WTC11 (cell line): ENCODE data around the gene NUDT14. TPM values are rescaled to one million over a fixed set of nuclear protein-coding genes. Genes with fewer than 3 reads are reported as not detected.

Source experiments
- ATAC-seq: fragments of 200-7000 bp; cut with Tn5 transposase; 2 replicates; pipeline ENCODE4 v1.10.0; 2021; ENCODE audit warnings: mild to moderate bottlenecking, moderate library complexity
- CTCF ChIA-PET: fragments of 300-600 bp; sonication (Branson Sonifier 250); formaldehyde crosslinking; loops from one replicate; lab custom pipeline; 2021; ENCODE audit warnings: antibody characterized with exemption; lab: Charles Lee
- POLR2A ChIA-PET: fragments of 350-600 bp; sonication (Branson Sonifier 250); formaldehyde crosslinking; loops from one replicate; lab custom pipeline; 2021; ENCODE audit warnings: antibody characterized with exemption; lab: Charles Lee
- DNase-seq: peaks from one replicate; pipeline ENCODE4 v3.0.0; 2021; ENCODE audit warnings: low spot score
- H3K27ac Mint-ChIP-seq: 2 replicates; pipeline ENCODE4 v1.8.0; 2021; ENCODE audit warnings: mixed read lengths
- H3K27me3 Mint-ChIP-seq: 2 replicates; pipeline ENCODE4 v1.8.0; 2021; ENCODE audit warnings: low read depth, mild to moderate bottlenecking, moderate library complexity, mixed read lengths
- H3K36me3 Mint-ChIP-seq: 2 replicates; pipeline ENCODE4 v1.8.0; 2021; ENCODE audit warnings: mixed read lengths
- H3K4me1 Mint-ChIP-seq: 2 replicates; pipeline ENCODE4 v1.8.0; 2022; ENCODE audit warnings: mixed read lengths
- H3K4me3 Mint-ChIP-seq: 2 replicates; pipeline ENCODE4 v1.8.0; 2021; ENCODE audit warnings: mild to moderate bottlenecking, moderate library complexity, mixed read lengths
- H3K9me3 Mint-ChIP-seq: 2 replicates; pipeline ENCODE4 v1.8.0; 2021; ENCODE audit warnings: mixed read lengths
- ATF3 ChIP-seq: sonication (generic); formaldehyde crosslinking; conservative IDR thresholded peaks from 2 replicates; pipeline ENCODE4 v1.8.1; 2022; ENCODE audit warnings: mild to moderate bottlenecking, missing genetic modification reagents
- ATF6 ChIP-seq: sonication (generic); formaldehyde crosslinking; IDR thresholded peaks from 2 replicates; pipeline ENCODE4 v1.8.1; 2023; ENCODE audit warnings: mild to moderate bottlenecking, missing genetic modification reagents
- CDX4 ChIP-seq: fragments of 250-450 bp; sonication (Bioruptor Pico); IDR thresholded peaks from 2 replicates; pipeline ENCODE4 v1.9.0; 2021; ENCODE audit warnings: moderate library complexity, mild to moderate bottlenecking, inconsistent platforms, borderline replicate concordance
- FOXP1 ChIP-seq: sonication (generic); formaldehyde crosslinking; IDR thresholded peaks from 2 replicates; pipeline ENCODE4 v1.8.0; 2022; ENCODE audit warnings: missing genetic modification reagents, mild to moderate bottlenecking, moderate library complexity, borderline replicate concordance
- GABPB1 ChIP-seq: sonication (generic); formaldehyde crosslinking; IDR thresholded peaks from 2 replicates; pipeline ENCODE4 v1.8.1; 2023; ENCODE audit warnings: mild to moderate bottlenecking, missing genetic modification reagents
- JUN ChIP-seq: sonication (generic); formaldehyde crosslinking; IDR thresholded peaks from 2 replicates; pipeline ENCODE4 v1.8.0; 2023; ENCODE audit warnings: mild to moderate bottlenecking, missing genetic modification reagents
- KAT7 ChIP-seq: sonication (generic); formaldehyde crosslinking; IDR thresholded peaks from 2 replicates; pipeline ENCODE4 v1.8.1; 2023; ENCODE audit warnings: missing genetic modification reagents, mild to moderate bottlenecking, borderline replicate concordance
- MAX ChIP-seq: sonication (generic); formaldehyde crosslinking; IDR thresholded peaks from 2 replicates; pipeline ENCODE4 v1.8.0; 2022; ENCODE audit warnings: mild to moderate bottlenecking, missing genetic modification reagents
- MYBL2 ChIP-seq: sonication (generic); formaldehyde crosslinking; IDR thresholded peaks from 2 replicates; pipeline ENCODE4 v1.8.1; 2023; ENCODE audit warnings: mild to moderate bottlenecking, moderate library complexity, missing genetic modification reagents
- NFATC4 ChIP-seq: fragments of 250-450 bp; sonication (Bioruptor Pico); IDR thresholded peaks from 2 replicates; pipeline ENCODE4 v1.9.0; 2021; ENCODE audit warnings: mild to moderate bottlenecking
- RELA ChIP-seq: sonication (generic); formaldehyde crosslinking; IDR thresholded peaks from 2 replicates; pipeline ENCODE4 v1.8.1; 2022; ENCODE audit warnings: missing genetic modification reagents, mild to moderate bottlenecking, borderline replicate concordance
- SOX15 ChIP-seq: fragments of 250-450 bp; sonication (Bioruptor Pico); IDR thresholded peaks from 2 replicates; pipeline ENCODE4 v1.9.0; 2021; ENCODE audit warnings: mild to moderate bottlenecking
- SP1 ChIP-seq: sonication (generic); formaldehyde crosslinking; conservative IDR thresholded peaks from 2 replicates; pipeline ENCODE4 v1.8.1; 2022; ENCODE audit warnings: missing genetic modification reagents
- ZMAT4 ChIP-seq: fragments of 250-450 bp; sonication (Bioruptor Pico); IDR thresholded peaks from 2 replicates; pipeline ENCODE4 v1.9.0; 2021; ENCODE audit warnings: mild to moderate bottlenecking
- ZNF121 ChIP-seq: sonication (generic); formaldehyde crosslinking; IDR thresholded peaks from 2 replicates; pipeline ENCODE4 v1.8.0; 2023; ENCODE audit warnings: missing genetic modification reagents
- total RNA-seq: library from RNA; stranded (reverse); gene quantifications from 3 replicates; pipeline ENCODE4 v1.2.3, GENCODE V29; 2021
- TF ChIP-seq, protein P1 (sequence below): sonication (generic); formaldehyde crosslinking; IDR thresholded peaks from 2 replicates; pipeline ENCODE4 v1.8.0; 2022; ENCODE audit warnings: missing genetic modification reagents
- TF ChIP-seq, protein P2 (sequence below): sonication (generic); formaldehyde crosslinking; IDR thresholded peaks from 2 replicates; pipeline ENCODE4 v1.8.0; 2022; ENCODE audit warnings: mild to moderate bottlenecking, missing genetic modification reagents
- TF ChIP-seq, protein P3 (sequence below): fragments of 250-450 bp; sonication (Bioruptor Pico); IDR thresholded peaks from 2 replicates; pipeline ENCODE4 v1.9.0; 2021; ENCODE audit warnings: mild to moderate bottlenecking

NUDT14 gene
- total RNA-seq, 1 experiment from 2014 or later, result 35.4 TPM

GRCh38 chr14:105137481-105138020, 43.6 kb downstream of the NUDT14 start (continued):
- TF ChIP-seq, protein P1, sequence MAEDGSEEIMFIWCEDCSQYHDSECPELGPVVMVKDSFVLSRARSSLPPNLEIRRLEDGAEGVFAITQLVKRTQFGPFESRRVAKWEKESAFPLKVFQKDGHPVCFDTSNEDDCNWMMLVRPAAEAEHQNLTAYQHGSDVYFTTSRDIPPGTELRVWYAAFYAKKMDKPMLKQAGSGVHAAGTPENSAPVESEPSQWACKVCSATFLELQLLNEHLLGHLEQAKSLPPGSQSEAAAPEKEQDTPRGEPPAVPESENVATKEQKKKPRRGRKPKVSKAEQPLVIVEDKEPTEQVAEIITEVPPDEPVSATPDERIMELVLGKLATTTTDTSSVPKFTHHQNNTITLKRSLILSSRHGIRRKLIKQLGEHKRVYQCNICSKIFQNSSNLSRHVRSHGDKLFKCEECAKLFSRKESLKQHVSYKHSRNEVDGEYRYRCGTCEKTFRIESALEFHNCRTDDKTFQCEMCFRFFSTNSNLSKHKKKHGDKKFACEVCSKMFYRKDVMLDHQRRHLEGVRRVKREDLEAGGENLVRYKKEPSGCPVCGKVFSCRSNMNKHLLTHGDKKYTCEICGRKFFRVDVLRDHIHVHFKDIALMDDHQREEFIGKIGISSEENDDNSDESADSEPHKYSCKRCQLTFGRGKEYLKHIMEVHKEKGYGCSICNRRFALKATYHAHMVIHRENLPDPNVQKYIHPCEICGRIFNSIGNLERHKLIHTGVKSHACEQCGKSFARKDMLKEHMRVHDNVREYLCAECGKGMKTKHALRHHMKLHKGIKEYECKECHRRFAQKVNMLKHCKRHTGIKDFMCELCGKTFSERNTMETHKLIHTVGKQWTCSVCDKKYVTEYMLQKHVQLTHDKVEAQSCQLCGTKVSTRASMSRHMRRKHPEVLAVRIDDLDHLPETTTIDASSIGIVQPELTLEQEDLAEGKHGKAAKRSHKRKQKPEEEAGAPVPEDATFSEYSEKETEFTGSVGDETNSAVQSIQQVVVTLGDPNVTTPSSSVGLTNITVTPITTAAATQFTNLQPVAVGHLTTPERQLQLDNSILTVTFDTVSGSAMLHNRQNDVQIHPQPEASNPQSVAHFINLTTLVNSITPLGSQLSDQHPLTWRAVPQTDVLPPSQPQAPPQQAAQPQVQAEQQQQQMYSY (CRISPR knock-in tag), result no peak
- TF ChIP-seq CDX4 (CRISPR knock-in tag) (no peak), SP1 (no peak), RELA (CRISPR knock-in tag) (no peak), ATF6 (CRISPR knock-in tag) (no peak), ZMAT4 (CRISPR knock-in tag) (no peak), NFATC4 (no peak), SOX15 (CRISPR knock-in tag) (no peak)
- TF ChIP-seq, protein P2, sequence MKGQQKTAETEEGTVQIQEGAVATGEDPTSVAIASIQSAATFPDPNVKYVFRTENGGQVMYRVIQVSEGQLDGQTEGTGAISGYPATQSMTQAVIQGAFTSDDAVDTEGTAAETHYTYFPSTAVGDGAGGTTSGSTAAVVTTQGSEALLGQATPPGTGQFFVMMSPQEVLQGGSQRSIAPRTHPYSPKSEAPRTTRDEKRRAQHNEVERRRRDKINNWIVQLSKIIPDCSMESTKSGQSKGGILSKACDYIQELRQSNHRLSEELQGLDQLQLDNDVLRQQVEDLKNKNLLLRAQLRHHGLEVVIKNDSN (CRISPR knock-in tag), result no peak

DNA sequence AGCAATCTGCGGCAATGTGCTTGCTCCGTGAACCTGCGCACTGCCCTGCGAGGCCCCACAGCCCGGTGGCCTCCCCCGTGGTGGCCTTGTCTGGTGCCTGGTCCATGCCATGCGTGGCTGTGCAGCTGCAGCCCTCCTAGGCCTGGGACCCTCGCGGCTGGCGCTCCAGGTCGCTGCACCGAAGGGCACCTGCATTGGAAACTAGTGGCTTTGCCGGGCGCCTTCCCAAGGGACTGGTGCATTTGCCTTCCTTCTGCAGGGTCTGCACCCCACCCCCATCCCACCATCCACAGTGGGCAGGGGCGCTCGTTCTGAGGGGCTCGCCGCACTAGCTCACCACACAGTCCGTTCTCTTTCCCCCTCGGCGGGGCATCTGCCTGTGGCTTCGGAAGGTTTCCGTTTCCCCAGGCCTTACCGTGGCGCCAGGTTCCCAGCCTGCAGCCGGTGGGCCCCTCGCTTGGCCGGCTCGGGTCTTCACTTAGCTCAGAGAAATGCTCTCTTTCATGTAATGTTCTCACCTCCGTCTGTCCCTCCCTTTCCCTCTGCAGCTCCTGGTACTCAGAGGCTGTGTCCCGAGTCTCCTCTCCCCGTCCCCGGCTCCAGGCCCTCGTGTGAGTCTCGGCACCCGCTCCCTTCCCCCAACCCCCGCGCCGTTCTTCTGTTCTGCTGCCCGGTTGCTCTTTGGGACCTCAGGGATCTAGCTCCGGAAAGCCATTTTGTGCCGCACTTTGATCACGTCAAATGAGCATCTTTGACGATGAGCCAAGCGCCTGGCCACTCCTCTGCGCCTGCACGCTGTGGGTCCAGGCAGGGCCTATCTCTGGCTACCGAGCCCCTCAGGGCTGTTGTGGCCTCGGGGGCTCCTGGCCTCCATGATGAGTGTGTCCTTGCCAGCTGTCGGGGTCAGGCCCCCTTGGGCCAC, 44.5 kb downstream of the NUDT14 start:
- DNase-seq, result no peak

More for the DNA sequence above, 44.5 kb downstream of the NUDT14 start:
- ChIA-PET CTCF (interaction anchor here (0.9 to 2.1 kb wide), 8 partner anchors 9 to 64 kb away, joined by 3 to 14 read pairs (median 4); no protein-coding TSS in a partner anchor), POLR2A (no interaction called here)
- no peak overlapping the region for H3K4me3 Mint-ChIP-seq
- no peaks in the 10 kb centered on the region for H3K4me1 Mint-ChIP-seq
- ATAC-seq, result peak; percentile 18; the same call in 1 of the 2 replicates
- H3K9me3 Mint-ChIP-seq, result peaks cover 20% of the 10 kb centered on the region
- peaks cover 16% of the 10 kb centered on the region for H3K36me3 Mint-ChIP-seq
- H3K27ac Mint-ChIP-seq, result no peak overlapping the region
- no peaks in the 10 kb centered on the region for H3K27me3 Mint-ChIP-seq
- TF ChIP-seq KAT7 (CRISPR knock-in tag), result no peak
- TF ChIP-seq, protein P3, sequence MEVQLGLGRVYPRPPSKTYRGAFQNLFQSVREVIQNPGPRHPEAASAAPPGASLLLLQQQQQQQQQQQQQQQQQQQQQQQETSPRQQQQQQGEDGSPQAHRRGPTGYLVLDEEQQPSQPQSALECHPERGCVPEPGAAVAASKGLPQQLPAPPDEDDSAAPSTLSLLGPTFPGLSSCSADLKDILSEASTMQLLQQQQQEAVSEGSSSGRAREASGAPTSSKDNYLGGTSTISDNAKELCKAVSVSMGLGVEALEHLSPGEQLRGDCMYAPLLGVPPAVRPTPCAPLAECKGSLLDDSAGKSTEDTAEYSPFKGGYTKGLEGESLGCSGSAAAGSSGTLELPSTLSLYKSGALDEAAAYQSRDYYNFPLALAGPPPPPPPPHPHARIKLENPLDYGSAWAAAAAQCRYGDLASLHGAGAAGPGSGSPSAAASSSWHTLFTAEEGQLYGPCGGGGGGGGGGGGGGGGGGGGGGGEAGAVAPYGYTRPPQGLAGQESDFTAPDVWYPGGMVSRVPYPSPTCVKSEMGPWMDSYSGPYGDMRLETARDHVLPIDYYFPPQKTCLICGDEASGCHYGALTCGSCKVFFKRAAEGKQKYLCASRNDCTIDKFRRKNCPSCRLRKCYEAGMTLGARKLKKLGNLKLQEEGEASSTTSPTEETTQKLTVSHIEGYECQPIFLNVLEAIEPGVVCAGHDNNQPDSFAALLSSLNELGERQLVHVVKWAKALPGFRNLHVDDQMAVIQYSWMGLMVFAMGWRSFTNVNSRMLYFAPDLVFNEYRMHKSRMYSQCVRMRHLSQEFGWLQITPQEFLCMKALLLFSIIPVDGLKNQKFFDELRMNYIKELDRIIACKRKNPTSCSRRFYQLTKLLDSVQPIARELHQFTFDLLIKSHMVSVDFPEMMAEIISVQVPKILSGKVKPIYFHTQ (CRISPR knock-in tag), result no peak
- no peak for TF ChIP-seq MYBL2 (CRISPR knock-in tag)
- no peak for TF ChIP-seq ATF3
- TF ChIP-seq GABPB1 (CRISPR knock-in tag), result no peak
- no peak for TF ChIP-seq MAX
- no peak for TF ChIP-seq FOXP1 (CRISPR knock-in tag)
- no peak for TF ChIP-seq ZNF121 (CRISPR knock-in tag)
- no peak for TF ChIP-seq CDX4 (CRISPR knock-in tag)
- no peak for TF ChIP-seq JUN (CRISPR knock-in tag)
